ENCODE data around the gene PER2. TPM values are rescaled to one million over a fixed set of nuclear protein-coding genes. Genes with fewer than 3 reads are reported as not detected.

The PER2 gene
- total and polyA plus RNA-seq, 9 of the 15 experiments (the other 6 are each of a cell fraction or from before 2014, with no cell fraction given): 1.1 to 10.3 (median 2.9) TPM

DNA sequence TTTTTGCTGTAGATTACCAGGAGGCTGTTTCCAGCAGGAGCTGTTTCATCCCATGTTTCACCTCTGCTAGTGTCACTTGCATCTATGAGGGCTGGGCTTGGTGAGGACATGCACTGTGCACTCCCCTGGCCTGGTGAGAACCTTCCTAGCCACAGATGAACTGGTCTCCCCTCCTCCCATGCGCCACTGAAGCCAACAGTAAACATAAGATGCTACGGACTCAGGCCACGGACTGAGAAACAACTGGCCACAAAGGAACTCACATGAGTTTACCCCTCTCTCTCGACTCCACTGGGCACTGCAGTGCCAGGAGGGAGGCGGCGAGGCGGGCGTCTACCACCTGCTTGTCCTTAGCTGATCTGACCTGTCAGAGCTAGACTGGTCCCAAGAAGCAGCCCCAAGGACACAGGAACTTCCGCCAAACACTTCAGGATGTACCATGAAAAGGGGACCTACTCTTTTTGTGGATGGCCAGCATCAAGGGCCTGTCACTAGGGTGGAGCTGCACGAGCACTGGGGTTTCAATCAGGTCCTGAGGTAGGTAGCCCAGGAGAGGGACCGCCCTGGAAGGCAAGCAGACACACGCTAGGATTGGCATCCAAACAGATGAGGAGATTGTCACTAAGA is 25.8 kb downstream of the PER2 start:
- Histone ChIP-seq H3K36me3 (ENCODE audit: control insufficient read depth, insufficient read depth, low read length) (peaks cover 34% of the 10 kb centered on the region; the same call in 2 of the 3 replicates), H3K27me3 (ENCODE audit: control insufficient read depth in 2 of 2, insufficient read depth in 2 of 2, low read length in 2 of 2) (no peaks in the 10 kb centered on the region), H4K20me1 (replicated peaks; ENCODE audit: control insufficient read depth, insufficient read depth, low read length) (no peaks in the 10 kb centered on the region; the same call in 1 of the 2 replicates), H3K4me2 (ENCODE audit: insufficient read depth, low read length) (no peak overlapping the region), H3K9me1 (ENCODE audit: control insufficient read depth, insufficient read depth, low read length) (no peaks in the 10 kb centered on the region), H3K27ac (ENCODE audit: extremely low read depth, low read depth, low read length) (no peak overlapping the region), H3K9me3 (replicated peaks; ENCODE audit: control insufficient read depth, insufficient read depth, low read depth, low read length) (no peaks in the 10 kb centered on the region), H2AFZ (ENCODE audit: low read depth, low read length) (no peak overlapping the region), H3K4me3 (no peak overlapping the region), H3K79me2 (ENCODE audit: control insufficient read depth, insufficient read depth, low read length) (no peaks in the 10 kb centered on the region), H3K4me1 (replicated peaks in 1 of 2; ENCODE audit: control insufficient read depth in 2 of 2, insufficient read depth in 2 of 2, low read length in 2 of 2) (no peaks in the 10 kb centered on the region; a peak in 1 of 5 replicates), H3K9ac (ENCODE audit: insufficient read depth in 1 of 2, low read depth in 2 of 2, low read length in 2 of 2) (no peak overlapping the region)
- POLR2A ChIA-PET: no interaction called here
- DNase-seq (ENCODE audit: extremely low read depth in 1 of 4, low spot score in 3 of 4): no peak
- no peak for FAIRE-seq
- CTCF ChIA-PET (ENCODE audit: low intra/inter-chr PET ratio): interaction anchor here (0.7 to 2.2 kb wide), 4 partner anchors 103 to 590 kb away, joined by 3 to 21 read pairs (median 8); partner anchors contain the start of gene ERFE
- 95% methylated on average over 5 of the region's 12 CpGs for WGBS (ENCODE audit: insufficient coverage, low coverage, missing lambda C conversion rate)
- in situ Hi-C loops (cut with MboI) (loop anchor here (25.0 kb wide), 1 partner anchor 400 kb away; the partner anchor contains the start of gene RAMP1), intact Hi-C loops (cut with micrococcal nuclease) (loop anchor here (1.0 to 5.0 kb wide), 2 partner anchors 102 to 405 kb away; partner anchors contain the start of gene RAMP1)
- no peak for ATAC-seq
- no TSS peak for BruUV-seq (replicated peaks)
- no peak for TF ChIP-seq HDAC3 (IDR thresholded peaks at IDR 0.05; ENCODE audit: borderline replicate concordance, partially characterized antibody)
- no peak for TF ChIP-seq U2AF1 (optimal IDR thresholded peaks at IDR 0.05; ENCODE audit: low read depth, low read length)
- TF ChIP-seq MED1 (CRISPR knock-in tag; IDR thresholded peaks at IDR 0.05; ENCODE audit: borderline replicate concordance): no peak
- TF ChIP-seq XRCC3 (IDR thresholded peaks at IDR 0.05): no peak
- no peak for TF ChIP-seq TRIM28 (IDR thresholded peaks at IDR 0.05)
- TF ChIP-seq MXI1 (IDR thresholded peaks at IDR 0.05; ENCODE audit: low read depth, low read length): no peak
- TF ChIP-seq RAD21 (CRISPR knock-in tag; conservative IDR thresholded peaks at IDR 0.05 in 1 of 2, IDR thresholded peaks at IDR 0.05 in 1 of 2): no peak
- TF ChIP-seq TBP (optimal IDR thresholded peaks at IDR 0.05; ENCODE audit: low read depth, low read length): no peak
- TF ChIP-seq, protein P1, sequence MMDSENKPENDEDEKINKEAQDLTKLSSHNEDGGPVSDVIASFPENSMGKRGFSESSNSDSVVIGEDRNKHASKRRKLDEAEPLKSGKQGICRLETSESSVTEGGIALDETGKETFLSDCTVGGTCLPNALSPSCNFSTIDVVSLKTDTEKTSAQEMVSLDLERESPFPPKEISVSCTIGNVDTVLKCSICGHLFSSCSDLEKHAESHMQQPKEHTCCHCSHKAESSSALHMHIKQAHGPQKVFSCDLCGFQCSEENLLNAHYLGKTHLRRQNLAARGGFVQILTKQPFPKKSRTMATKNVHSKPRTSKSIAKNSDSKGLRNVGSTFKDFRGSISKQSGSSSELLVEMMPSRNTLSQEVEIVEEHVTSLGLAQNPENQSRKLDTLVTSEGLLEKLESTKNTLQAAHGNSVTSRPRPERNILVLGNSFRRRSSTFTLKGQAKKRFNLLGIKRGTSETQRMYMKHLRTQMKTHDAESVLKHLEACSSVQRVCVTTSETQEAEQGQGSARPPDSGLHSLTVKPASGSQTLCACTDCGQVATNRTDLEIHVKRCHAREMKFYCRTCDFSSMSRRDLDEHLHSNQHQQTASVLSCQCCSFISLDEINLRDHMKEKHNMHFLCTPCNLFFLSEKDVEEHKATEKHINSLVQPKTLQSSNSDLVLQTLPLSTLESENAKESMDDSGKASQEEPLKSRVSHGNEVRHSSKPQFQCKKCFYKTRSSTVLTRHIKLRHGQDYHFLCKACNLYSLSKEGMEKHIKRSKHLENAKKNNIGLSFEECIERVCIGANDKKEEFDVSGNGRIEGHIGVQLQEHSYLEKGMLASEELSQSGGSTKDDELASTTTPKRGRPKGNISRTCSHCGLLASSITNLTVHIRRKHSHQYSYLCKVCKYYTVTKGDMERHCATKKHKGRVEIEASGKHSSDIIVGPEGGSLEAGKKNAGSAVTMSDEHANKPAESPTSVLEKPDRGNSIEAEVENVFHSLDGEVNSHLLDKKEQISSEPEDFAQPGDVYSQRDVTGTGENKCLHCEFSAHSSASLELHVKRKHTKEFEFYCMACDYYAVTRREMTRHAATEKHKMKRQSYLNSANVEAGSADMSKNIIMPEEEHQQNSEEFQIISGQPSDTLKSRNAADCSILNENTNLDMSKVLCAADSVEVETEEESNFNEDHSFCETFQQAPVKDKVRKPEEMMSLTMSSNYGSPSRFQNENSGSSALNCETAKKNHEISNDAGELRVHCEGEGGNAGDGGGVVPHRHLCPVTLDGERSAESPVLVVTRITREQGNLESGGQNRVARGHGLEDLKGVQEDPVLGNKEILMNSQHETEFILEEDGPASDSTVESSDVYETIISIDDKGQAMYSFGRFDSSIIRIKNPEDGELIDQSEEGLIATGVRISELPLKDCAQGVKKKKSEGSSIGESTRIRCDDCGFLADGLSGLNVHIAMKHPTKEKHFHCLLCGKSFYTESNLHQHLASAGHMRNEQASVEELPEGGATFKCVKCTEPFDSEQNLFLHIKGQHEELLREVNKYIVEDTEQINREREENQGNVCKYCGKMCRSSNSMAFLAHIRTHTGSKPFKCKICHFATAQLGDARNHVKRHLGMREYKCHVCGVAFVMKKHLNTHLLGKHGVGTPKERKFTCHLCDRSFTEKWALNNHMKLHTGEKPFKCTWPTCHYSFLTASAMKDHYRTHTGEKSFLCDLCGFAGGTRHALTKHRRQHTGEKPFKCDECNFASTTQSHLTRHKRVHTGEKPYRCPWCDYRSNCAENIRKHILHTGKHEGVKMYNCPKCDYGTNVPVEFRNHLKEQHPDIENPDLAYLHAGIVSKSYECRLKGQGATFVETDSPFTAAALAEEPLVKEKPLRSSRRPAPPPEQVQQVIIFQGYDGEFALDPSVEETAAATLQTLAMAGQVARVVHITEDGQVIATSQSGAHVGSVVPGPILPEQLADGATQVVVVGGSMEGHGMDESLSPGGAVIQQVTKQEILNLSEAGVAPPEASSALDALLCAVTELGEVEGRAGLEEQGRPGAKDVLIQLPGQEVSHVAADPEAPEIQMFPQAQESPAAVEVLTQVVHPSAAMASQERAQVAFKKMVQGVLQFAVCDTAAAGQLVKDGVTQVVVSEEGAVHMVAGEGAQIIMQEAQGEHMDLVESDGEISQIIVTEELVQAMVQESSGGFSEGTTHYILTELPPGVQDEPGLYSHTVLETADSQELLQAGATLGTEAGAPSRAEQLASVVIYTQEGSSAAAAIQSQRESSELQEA (IDR thresholded peaks at IDR 0.05; ENCODE audit: low read depth): no peak
- TF ChIP-seq ESRRB (CRISPR knock-in tag; IDR thresholded peaks at IDR 0.05; ENCODE audit: borderline replicate concordance): no peak

All from K562 (cell line).